Measurements from ENCODE around the gene ATP8B3. TPM values are rescaled to one million over a fixed set of nuclear protein-coding genes. Genes with fewer than 3 reads are reported as not detected.

Gene ATP8B3
- total and polyA plus RNA-seq, 9 of the 15 experiments (the other 6 are each of a cell fraction or from before 2014, with no cell fraction given) = 1.2 to 12.3 (median 3.8) TPM

- peak overlapping the region in 1 of 2 experiments; percentile 28; a peak in 2 of 4 replicates for H3K9ac ChIP-seq (ENCODE audit: insufficient read depth in 1 of 2, low read depth in 2 of 2, low read length in 2 of 2)
- no peaks in the 10 kb centered on the region for H3K9me3 ChIP-seq (replicated peaks; ENCODE audit: control insufficient read depth, insufficient read depth, low read depth, low read length)
- no peak overlapping the region for H3K4me3 ChIP-seq
- H3K27me3 ChIP-seq (ENCODE audit: control insufficient read depth in 2 of 2, insufficient read depth in 2 of 2, low read length in 2 of 2) = no peaks in the 10 kb centered on the region
- ChIA-PET CTCF (ENCODE audit: low intra/inter-chr PET ratio) (no interaction called here), POLR2A (interaction anchor here (0.6 to 1.1 kb wide), 2 partner anchors 14 to 1151 kb away, joined by 3 read pairs; no protein-coding TSS in a partner anchor)
- no peak overlapping the region for H2AFZ ChIP-seq (ENCODE audit: low read depth, low read length)
- H3K4me2 ChIP-seq (ENCODE audit: insufficient read depth, low read length) = no peak overlapping the region
- in situ Hi-C loops (cut with MboI) = no loop called here
- peaks cover 95% of the 10 kb centered on the region for H3K79me2 ChIP-seq (ENCODE audit: control insufficient read depth, insufficient read depth, low read length)
- DNase-seq (ENCODE audit: extremely low read depth in 1 of 4, low spot score in 3 of 4) (no peak), ATAC-seq (no peak), FAIRE-seq (no peak)
- peaks cover 65% of the 10 kb centered on the region for H4K20me1 ChIP-seq (replicated peaks; ENCODE audit: control insufficient read depth, insufficient read depth, low read length)
- H3K36me3 ChIP-seq (ENCODE audit: control insufficient read depth, insufficient read depth, low read length) = peaks cover 57% of the 10 kb centered on the region
- H3K4me1 ChIP-seq (replicated peaks in 1 of 2; ENCODE audit: control insufficient read depth in 2 of 2, insufficient read depth in 2 of 2, low read length in 2 of 2) = peaks cover 36 to 85% of the 10 kb centered on the region in 2 experiments
- BruUV-seq (replicated peaks) = no TSS peak
- H3K27ac ChIP-seq (ENCODE audit: extremely low read depth, low read depth, low read length) = no peak overlapping the region; the same call in 2 of the 3 replicates
- no peaks in the 10 kb centered on the region for H3K9me1 ChIP-seq (ENCODE audit: control insufficient read depth, insufficient read depth, low read length)
- 91% methylated on average over 19 of the region's 19 CpGs for WGBS (ENCODE audit: insufficient coverage, low coverage, missing lambda C conversion rate)
- intact Hi-C loops (cut with micrococcal nuclease) = no loop called here
- TF ChIP-seq POLR3A (IDR thresholded peaks at IDR 0.05; ENCODE audit: borderline replicate concordance, extremely low read depth, insufficient read depth, insufficient read length) (no peak), CAMTA2 (CRISPR knock-in tag; conservative IDR thresholded peaks at IDR 0.05) (no peak), FUS (optimal IDR thresholded peaks at IDR 0.05; ENCODE audit: low read depth, low read length) (no peak), ZNF766 (CRISPR knock-in tag; conservative IDR thresholded peaks at IDR 0.05) (no peak), ZNF79 (CRISPR knock-in tag; IDR thresholded peaks at IDR 0.05; ENCODE audit: low read depth) (no peak), POLR2G (IDR thresholded peaks at IDR 0.05; ENCODE audit: low read depth, low read length) (peak; percentile 32; the same call in 1 of the 2 replicates), ZNF146 (CRISPR knock-in tag; IDR thresholded peaks at IDR 0.05; ENCODE audit: unreplicated experiment) (no peak), ZBTB7A (IDR thresholded peaks at IDR 0.05; ENCODE audit: borderline replicate concordance, control insufficient read depth, low read depth, low read length) (0 out of 2 replicates have a peak, but pooled peaks have one; percentile 8), ZNF41 (CRISPR knock-in tag; conservative IDR thresholded peaks at IDR 0.05) (no peak), CUX1 (CRISPR knock-in tag; IDR thresholded peaks at IDR 0.05) (no peak), ZNF609 (CRISPR knock-in tag; IDR thresholded peaks at IDR 0.05; ENCODE audit: borderline replicate concordance) (no peak), TBP (optimal IDR thresholded peaks at IDR 0.05; ENCODE audit: low read depth, low read length) (no peak)
Observed at GRCh38 chr19:1844513-1845124, 32.5 kb upstream of the ATP8B3 start.
